ENCODE results near the gene GLYAT. TPM values are rescaled to one million over a fixed set of nuclear protein-coding genes. Genes with fewer than 3 reads are reported as not detected.

Gene GLYAT
- total RNA-seq, 1 experiment from 2014 or later, result not detected

- no peak overlapping the region for H3K27ac Mint-ChIP-seq (ENCODE audit: unreplicated experiment)
- CTCF ChIA-PET, result no interaction called here
- DNase-seq, result no peak
- no TSS peak for BruUV-seq (replicated peaks)
- intact Hi-C loops (cut with micrococcal nuclease; ENCODE audit: unreplicated experiment), result no loop called here
- H3K27me3 Mint-ChIP-seq (ENCODE audit: unreplicated experiment), result no peaks in the 10 kb centered on the region
- H3K36me3 Mint-ChIP-seq (ENCODE audit: insufficient read depth, unreplicated experiment), result no peaks in the 10 kb centered on the region
- no peak overlapping the region for H3K4me3 Mint-ChIP-seq (ENCODE audit: low read depth, unreplicated experiment)
- H3K9me3 Mint-ChIP-seq (ENCODE audit: low read depth, unreplicated experiment), result no peaks in the 10 kb centered on the region
- TF ChIP-seq CTCF (IDR thresholded peaks at IDR 0.05; ENCODE audit: unreplicated experiment), result no peak
- H3K4me1 Mint-ChIP-seq (ENCODE audit: low read depth, unreplicated experiment), result no peaks in the 10 kb centered on the region
These were observed 3.1 kb upstream of the GLYAT start for GRCh38 chr11:58734681-58735490.

- no TSS peak for BruUV-seq (replicated peaks)
- CTCF ChIA-PET, result no interaction called here
- Mint-ChIP-seq H3K27ac (ENCODE audit: unreplicated experiment) (no peak overlapping the region), H3K36me3 (ENCODE audit: insufficient read depth, unreplicated experiment) (no peaks in the 10 kb centered on the region), H3K9me3 (ENCODE audit: low read depth, unreplicated experiment) (no peaks in the 10 kb centered on the region), H3K27me3 (ENCODE audit: unreplicated experiment) (peaks cover 31% of the 10 kb centered on the region), H3K4me1 (ENCODE audit: low read depth, unreplicated experiment) (no peaks in the 10 kb centered on the region), H3K4me3 (ENCODE audit: low read depth, unreplicated experiment) (no peak overlapping the region)
- no peak for DNase-seq
- TF ChIP-seq CTCF (IDR thresholded peaks at IDR 0.05; ENCODE audit: unreplicated experiment), result no peak
- intact Hi-C loops (cut with micrococcal nuclease; ENCODE audit: unreplicated experiment), result no loop called here
These were observed 1.1 kb downstream of the GLYAT start for GRCh38 chr11:58730507-58731089.

GRCh38 chr11:58727415-58727797 lies 4.3 kb downstream of the GLYAT start:
- Mint-ChIP-seq H3K27me3 (ENCODE audit: unreplicated experiment) (peaks cover 31% of the 10 kb centered on the region), H3K4me3 (ENCODE audit: low read depth, unreplicated experiment) (no peak overlapping the region), H3K27ac (ENCODE audit: unreplicated experiment) (no peak overlapping the region), H3K36me3 (ENCODE audit: insufficient read depth, unreplicated experiment) (no peaks in the 10 kb centered on the region), H3K4me1 (ENCODE audit: low read depth, unreplicated experiment) (no peaks in the 10 kb centered on the region), H3K9me3 (ENCODE audit: low read depth, unreplicated experiment) (no peaks in the 10 kb centered on the region)
- no TSS peak for BruUV-seq (replicated peaks)
- no peak for TF ChIP-seq CTCF (IDR thresholded peaks at IDR 0.05; ENCODE audit: unreplicated experiment)
- intact Hi-C loops (cut with micrococcal nuclease; ENCODE audit: unreplicated experiment), result no loop called here
- no peak for DNase-seq
- CTCF ChIA-PET, result interaction anchor here (0.6 kb wide), 1 partner anchor 1964 kb away, joined by 3 read pairs; no protein-coding TSS in a partner anchor

GRCh38 chr11:58726737-58727414 lies 4.9 kb downstream of the GLYAT start:
- no peaks in the 10 kb centered on the region for H3K4me1 Mint-ChIP-seq (ENCODE audit: low read depth, unreplicated experiment)
- intact Hi-C loops (cut with micrococcal nuclease; ENCODE audit: unreplicated experiment), result no loop called here
- H3K9me3 Mint-ChIP-seq (ENCODE audit: low read depth, unreplicated experiment), result no peaks in the 10 kb centered on the region
- TF ChIP-seq CTCF (IDR thresholded peaks at IDR 0.05; ENCODE audit: unreplicated experiment), result no peak
- H3K4me3 Mint-ChIP-seq (ENCODE audit: low read depth, unreplicated experiment), result no peak overlapping the region
- CTCF ChIA-PET, result no interaction called here
- no peak for DNase-seq
- peaks cover 31% of the 10 kb centered on the region for H3K27me3 Mint-ChIP-seq (ENCODE audit: unreplicated experiment)
- no peaks in the 10 kb centered on the region for H3K36me3 Mint-ChIP-seq (ENCODE audit: insufficient read depth, unreplicated experiment)
- H3K27ac Mint-ChIP-seq (ENCODE audit: unreplicated experiment), result no peak overlapping the region
- BruUV-seq (replicated peaks), result no TSS peak
